Ovary (tissue), 1 donor: ENCODE data around the gene TPM2.

Experiments
- EP300 ChIP-seq: sonication (generic); formaldehyde crosslinking; IDR thresholded peaks from one replicate; pipeline ENCODE4 v1.6.1; 2017; ENCODE audit warnings: antibody characterized with exemption
- POLR2A ChIP-seq: fragments of 450-650 bp; IDR thresholded peaks from one replicate; pipeline ENCODE4 v1.6.1; 2017; ENCODE audit warnings: antibody characterized with exemption, mild to moderate bottlenecking, moderate library complexity

DNA sequence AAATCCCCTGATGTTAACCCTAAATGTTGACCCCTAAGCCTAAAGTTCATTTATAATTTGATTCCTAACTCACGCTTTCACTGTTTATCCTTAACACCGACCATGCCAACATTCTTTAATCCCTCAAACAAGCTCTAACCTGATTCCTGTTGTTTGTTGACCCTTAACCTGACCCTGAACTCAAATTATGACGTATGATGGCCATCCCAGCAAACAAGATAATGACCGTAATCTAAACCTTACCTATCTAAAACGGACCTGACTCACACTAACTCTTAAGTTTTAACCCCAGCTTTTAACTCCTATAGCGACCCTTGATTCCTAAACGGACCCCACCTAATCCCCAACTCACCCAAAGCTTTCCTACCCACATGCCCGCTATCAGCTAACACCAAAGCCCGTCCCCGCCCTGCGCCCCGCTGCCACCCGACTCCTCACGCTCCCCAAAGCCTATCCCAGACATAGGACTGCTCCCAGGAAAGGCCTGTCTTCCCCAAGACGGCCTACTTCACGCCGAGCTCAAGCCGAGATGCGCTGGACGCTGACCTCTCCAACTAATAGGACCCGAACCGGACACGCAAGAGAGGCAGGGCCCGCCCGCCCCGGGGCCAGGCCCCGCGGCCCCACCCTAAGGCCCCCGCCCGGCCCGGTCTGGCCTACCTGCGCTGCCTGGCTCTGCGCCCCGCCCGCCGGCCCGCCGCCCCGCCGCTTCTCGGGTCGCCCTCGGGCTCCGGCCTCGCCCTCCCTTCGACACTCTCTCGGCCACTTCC, 41.9 kb upstream of the TPM2 start:
- TF ChIP-seq POLR2A (no peak), EP300 (no peak)
